ENCODE data around the gene CECR2. TPM values are rescaled to one million over a fixed set of nuclear protein-coding genes. Genes with fewer than 3 reads are reported as not detected.

CECR2 gene
- total and polyA plus RNA-seq, 2 donors, result 0.27 to 0.42 TPM

DNA sequence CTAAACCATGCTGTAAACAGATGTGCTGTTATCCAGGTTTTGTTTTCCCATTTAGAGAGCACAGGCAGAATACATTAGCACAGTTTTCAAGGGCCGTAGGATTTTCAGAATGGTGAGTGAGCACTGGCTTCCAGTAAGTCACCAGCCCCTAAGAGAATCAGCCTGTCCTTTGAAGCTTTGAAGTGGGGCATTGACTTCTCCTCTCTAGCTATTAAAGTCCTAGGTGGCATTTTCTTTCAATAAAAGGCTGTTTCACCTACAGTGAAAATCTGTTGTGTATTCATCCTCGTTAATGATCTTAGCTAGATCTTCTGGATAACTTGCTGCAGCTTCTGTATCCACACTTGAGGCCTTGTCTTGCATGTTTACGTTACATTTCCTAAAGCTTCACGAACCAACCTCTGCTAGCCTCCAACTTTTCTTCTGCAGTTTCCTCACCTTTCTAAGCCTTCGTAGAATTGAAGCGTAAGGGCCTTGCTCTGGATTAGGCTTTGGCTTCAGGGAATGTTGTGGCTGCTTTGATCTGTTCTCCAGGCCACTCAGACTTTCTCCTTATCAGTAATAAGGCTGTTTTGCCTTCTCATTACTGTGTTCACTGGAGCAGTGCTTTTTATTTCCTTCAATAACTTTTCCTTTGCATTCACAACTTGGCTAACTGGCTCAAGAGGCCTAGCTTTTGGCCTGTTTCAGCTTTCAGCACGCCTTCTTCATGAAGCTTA is 15.5 kb downstream of the CECR2 start:
- no peaks in the 10 kb centered on the region for H3K27me3 ChIP-seq (ENCODE audit: control insufficient read depth in 2 of 2, insufficient read depth in 1 of 2, low read length in 1 of 2)
- H3K4me3 ChIP-seq (ENCODE audit: low read length in 2 of 2), result no peak overlapping the region
- no peak for DNase-seq (ENCODE audit: low read depth in 6 of 9, low spot score in 9 of 9)
- whole genome bisulfite sequencing, result 95% methylated on average over 7 of the region's 7 CpGs
- no peak overlapping the region for H3K27ac ChIP-seq (ENCODE audit: low read depth in 1 of 2, low read length in 1 of 2)
- H3K36me3 ChIP-seq (ENCODE audit: control insufficient read depth in 2 of 2, insufficient read depth in 2 of 2, low read length in 1 of 2), result no peaks in the 10 kb centered on the region
- H3K9me3 ChIP-seq (ENCODE audit: control insufficient read depth in 2 of 2, insufficient read depth in 1 of 2, low read length in 1 of 2), result no peaks in the 10 kb centered on the region
- H3K4me1 ChIP-seq (ENCODE audit: control insufficient read depth in 2 of 2, insufficient read depth in 2 of 2, low read length in 2 of 2), result no peaks in the 10 kb centered on the region

DNA sequence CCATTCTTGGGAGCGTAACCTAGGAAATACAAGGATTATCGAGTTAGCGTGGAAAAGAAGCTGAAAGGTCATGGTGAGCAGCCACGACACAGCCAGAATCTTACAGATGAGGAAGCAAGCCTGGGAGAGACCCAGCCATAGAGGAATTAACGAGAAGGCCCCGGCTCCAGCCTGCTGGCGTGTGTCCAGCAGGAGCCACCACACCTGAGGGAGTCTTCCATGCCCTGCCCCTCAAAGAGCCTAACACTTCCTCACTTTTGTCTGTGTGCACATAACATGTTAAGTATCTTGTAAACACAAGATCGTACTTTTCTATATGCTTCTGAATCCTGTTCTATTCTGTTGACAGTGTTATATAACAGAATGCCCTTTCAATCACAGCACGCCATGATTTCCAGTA is 18.1 kb downstream of the CECR2 start:
- 85% methylated on average over 9 of the region's 9 CpGs for WGBS
- no peaks in the 10 kb centered on the region for H3K9me3 ChIP-seq (ENCODE audit: control insufficient read depth in 2 of 2, insufficient read depth in 1 of 2, low read length in 1 of 2)
- H3K4me1 ChIP-seq (ENCODE audit: control insufficient read depth in 2 of 2, insufficient read depth in 2 of 2, low read length in 2 of 2), result no peaks in the 10 kb centered on the region
- H3K36me3 ChIP-seq (ENCODE audit: control insufficient read depth in 2 of 2, insufficient read depth in 2 of 2, low read length in 1 of 2), result no peaks in the 10 kb centered on the region
- H3K27me3 ChIP-seq (ENCODE audit: control insufficient read depth in 2 of 2, insufficient read depth in 1 of 2, low read length in 1 of 2), result no peaks in the 10 kb centered on the region
- no peak overlapping the region for H3K4me3 ChIP-seq (ENCODE audit: low read length in 2 of 2)
- no peak for DNase-seq (ENCODE audit: low read depth in 6 of 9, low spot score in 9 of 9)
- H3K27ac ChIP-seq (ENCODE audit: low read depth in 1 of 2, low read length in 1 of 2), result no peak overlapping the region

DNA sequence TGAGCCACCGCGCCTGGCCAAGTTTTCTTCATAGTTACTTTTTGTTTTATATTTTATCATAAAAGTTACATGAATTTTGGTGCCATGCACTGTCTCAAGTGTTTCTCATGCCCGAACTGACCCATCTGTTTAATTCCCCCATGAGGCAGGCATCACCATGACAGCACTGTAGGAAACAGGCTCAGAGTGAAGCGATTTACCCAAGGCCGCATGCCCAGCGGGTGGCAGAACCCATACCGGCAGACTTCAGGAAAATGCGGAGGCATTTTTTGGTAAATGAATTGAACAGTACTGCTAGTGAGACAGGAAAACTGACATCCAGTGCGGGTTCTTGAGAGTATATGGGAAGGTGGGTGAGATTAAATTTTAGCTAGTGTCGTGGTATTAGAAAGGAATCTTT is 19.0 kb downstream of the CECR2 start:
- H3K4me3 ChIP-seq (ENCODE audit: low read length in 2 of 2), result no peak overlapping the region
- no peak for DNase-seq (ENCODE audit: low read depth in 6 of 9, low spot score in 9 of 9)
- no peaks in the 10 kb centered on the region for H3K4me1 ChIP-seq (ENCODE audit: control insufficient read depth in 2 of 2, insufficient read depth in 2 of 2, low read length in 2 of 2)
- H3K9me3 ChIP-seq (ENCODE audit: control insufficient read depth in 2 of 2, insufficient read depth in 1 of 2, low read length in 1 of 2), result no peaks in the 10 kb centered on the region
- no peak overlapping the region for H3K27ac ChIP-seq (ENCODE audit: low read depth in 1 of 2, low read length in 1 of 2)
- WGBS, result 98% methylated on average over 10 of the region's 10 CpGs
- H3K27me3 ChIP-seq (ENCODE audit: control insufficient read depth in 2 of 2, insufficient read depth in 1 of 2, low read length in 1 of 2), result no peaks in the 10 kb centered on the region
- no peaks in the 10 kb centered on the region for H3K36me3 ChIP-seq (ENCODE audit: control insufficient read depth in 2 of 2, insufficient read depth in 2 of 2, low read length in 1 of 2)

DNA sequence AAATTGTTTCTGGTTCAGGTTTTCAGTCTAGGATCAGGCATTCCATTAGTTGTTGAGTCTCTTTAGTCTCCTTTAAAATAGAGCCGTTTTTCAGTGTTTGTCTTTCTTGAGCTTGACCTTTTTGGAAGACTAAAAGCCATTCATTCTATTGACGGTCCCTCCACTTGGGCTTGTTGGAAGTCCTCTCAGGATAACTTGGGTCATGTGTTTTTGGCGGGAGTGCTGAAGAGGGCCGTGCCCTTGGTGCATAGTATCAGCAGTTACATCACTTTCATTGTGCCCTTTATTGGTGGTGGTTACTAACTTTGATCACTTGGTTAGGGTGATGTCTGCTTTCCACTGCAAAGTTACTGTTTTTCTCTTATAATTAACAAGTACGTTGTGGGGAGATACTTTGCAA is 20.8 kb downstream of the CECR2 start:
- WGBS, result 95% methylated on average over 5 of the region's 5 CpGs
- Histone ChIP-seq H3K4me1 (ENCODE audit: control insufficient read depth in 2 of 2, insufficient read depth in 2 of 2, low read length in 2 of 2) (no peaks in the 10 kb centered on the region), H3K36me3 (ENCODE audit: control insufficient read depth in 2 of 2, insufficient read depth in 2 of 2, low read length in 1 of 2) (no peaks in the 10 kb centered on the region), H3K27me3 (ENCODE audit: control insufficient read depth in 2 of 2, insufficient read depth in 1 of 2, low read length in 1 of 2) (no peaks in the 10 kb centered on the region), H3K4me3 (ENCODE audit: low read length in 2 of 2) (no peak overlapping the region), H3K27ac (ENCODE audit: low read depth in 1 of 2, low read length in 1 of 2) (no peak overlapping the region), H3K9me3 (ENCODE audit: control insufficient read depth in 2 of 2, insufficient read depth in 1 of 2, low read length in 1 of 2) (no peaks in the 10 kb centered on the region)
- DNase-seq (ENCODE audit: low read depth in 6 of 9, low spot score in 9 of 9), result no peak

DNA sequence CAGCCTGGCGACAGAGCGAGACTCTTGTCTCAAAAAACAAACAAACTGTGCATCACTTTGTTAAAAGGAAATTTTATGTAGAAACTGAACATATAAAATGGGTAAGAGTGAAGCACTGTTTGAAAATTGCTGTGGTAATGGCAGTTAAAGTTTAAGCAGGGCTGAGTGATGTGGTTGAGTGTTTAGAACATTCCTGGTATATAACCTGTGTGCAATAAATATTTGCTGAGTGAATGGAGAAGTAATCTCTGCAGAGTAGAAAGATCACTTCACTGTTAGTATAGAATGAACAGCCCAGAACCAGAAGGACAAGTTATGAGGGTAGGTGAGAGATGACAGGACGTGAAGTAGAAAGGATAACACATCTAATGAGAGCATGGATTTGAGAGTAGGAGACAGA is 27.3 kb downstream of the CECR2 start:
- Histone ChIP-seq H3K9me3 (ENCODE audit: control insufficient read depth in 2 of 2, insufficient read depth in 1 of 2, low read length in 1 of 2) (no peaks in the 10 kb centered on the region), H3K36me3 (ENCODE audit: control insufficient read depth in 2 of 2, insufficient read depth in 2 of 2, low read length in 1 of 2) (no peaks in the 10 kb centered on the region), H3K27ac (ENCODE audit: low read depth in 1 of 2, low read length in 1 of 2) (no peak overlapping the region), H3K4me1 (ENCODE audit: control insufficient read depth in 2 of 2, insufficient read depth in 2 of 2, low read length in 2 of 2) (no peaks in the 10 kb centered on the region), H3K4me3 (ENCODE audit: low read length in 2 of 2) (no peak overlapping the region), H3K27me3 (ENCODE audit: control insufficient read depth in 2 of 2, insufficient read depth in 1 of 2, low read length in 1 of 2) (no peaks in the 10 kb centered on the region)
- DNase-seq (ENCODE audit: low read depth in 6 of 9, low spot score in 9 of 9), result no peak
- WGBS, result 94% methylated on average over 3 of the region's 3 CpGs

DNA sequence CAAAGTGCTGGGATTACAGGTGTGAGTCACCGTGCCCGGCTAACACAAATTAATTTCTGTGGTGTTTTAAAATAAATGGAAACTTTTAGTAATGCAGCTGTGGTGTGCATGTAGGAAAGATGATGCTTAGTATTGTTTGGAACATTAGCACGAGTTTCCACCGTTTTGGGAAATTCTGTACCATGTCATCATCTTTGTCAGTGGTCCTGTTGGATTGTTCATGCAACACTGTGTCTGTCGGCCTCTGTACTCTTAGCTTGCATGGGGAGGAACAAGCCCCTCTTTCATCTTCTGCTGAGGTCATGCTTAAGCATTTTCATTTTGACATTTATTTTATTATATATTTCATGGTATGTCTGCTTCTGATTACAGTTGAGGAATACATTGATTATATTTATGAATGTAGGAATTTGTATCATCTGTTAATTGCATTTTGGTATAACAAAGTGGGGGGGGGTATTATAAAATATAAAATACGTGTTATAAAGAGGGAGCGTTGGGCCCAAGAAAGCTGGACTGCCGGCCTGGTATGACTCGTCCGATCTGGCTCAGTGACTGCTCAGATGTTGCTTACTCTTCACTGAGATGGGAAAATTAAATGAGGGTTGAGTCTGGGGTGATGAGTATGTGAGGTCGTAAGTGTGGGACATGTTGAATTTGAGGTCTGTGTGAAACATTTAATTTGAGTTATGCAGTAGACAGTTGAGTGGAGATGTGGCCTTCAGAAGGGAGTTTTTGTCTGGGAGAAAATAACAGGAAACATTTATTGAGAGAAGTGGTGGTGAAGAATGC is 28.7 kb downstream of the CECR2 start:
- 94% methylated on average over 11 of the region's 11 CpGs for WGBS

DNA sequence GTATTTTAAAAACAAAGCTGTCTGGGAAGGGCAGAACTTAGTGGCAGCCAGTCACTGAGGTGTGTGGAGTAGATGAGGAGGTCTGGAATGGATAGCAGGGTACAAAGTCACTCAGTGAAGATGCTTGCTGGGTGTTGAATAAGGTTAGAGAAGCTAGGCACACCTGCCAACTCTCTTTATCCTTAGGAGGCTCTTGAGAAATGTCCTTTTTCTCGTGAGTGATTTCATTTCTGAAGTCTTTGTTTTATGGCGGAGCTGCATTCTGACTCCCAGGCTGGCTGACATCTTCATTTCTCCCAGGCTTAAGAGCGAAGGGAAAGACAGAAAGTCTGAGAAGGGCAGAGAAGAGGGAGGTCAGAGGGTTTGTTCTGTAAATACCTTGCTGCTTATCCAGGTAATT is 31.0 kb downstream of the CECR2 start:
- Histone ChIP-seq H3K4me3 (ENCODE audit: low read length in 2 of 2) (no peak overlapping the region), H3K27ac (ENCODE audit: low read depth in 1 of 2, low read length in 1 of 2) (no peak overlapping the region), H3K4me1 (ENCODE audit: control insufficient read depth in 2 of 2, insufficient read depth in 2 of 2, low read length in 2 of 2) (no peaks in the 10 kb centered on the region), H3K27me3 (ENCODE audit: control insufficient read depth in 2 of 2, insufficient read depth in 1 of 2, low read length in 1 of 2) (no peaks in the 10 kb centered on the region), H3K36me3 (ENCODE audit: control insufficient read depth in 2 of 2, insufficient read depth in 2 of 2, low read length in 1 of 2) (no peaks in the 10 kb centered on the region), H3K9me3 (ENCODE audit: control insufficient read depth in 2 of 2, insufficient read depth in 1 of 2, low read length in 1 of 2) (no peaks in the 10 kb centered on the region)
- WGBS, result 95% methylated on average over 3 of the region's 3 CpGs
- DNase-seq (ENCODE audit: low read depth in 6 of 9, low spot score in 9 of 9), result no peak

More for the DNA sequence above, 28.7 kb downstream of the CECR2 start:
- no peak overlapping the region for H3K27ac ChIP-seq (ENCODE audit: low read depth in 1 of 2, low read length in 1 of 2)
- H3K9me3 ChIP-seq (ENCODE audit: control insufficient read depth in 2 of 2, insufficient read depth in 1 of 2, low read length in 1 of 2), result no peaks in the 10 kb centered on the region
- H3K27me3 ChIP-seq (ENCODE audit: control insufficient read depth in 2 of 2, insufficient read depth in 1 of 2, low read length in 1 of 2), result no peaks in the 10 kb centered on the region
- H3K36me3 ChIP-seq (ENCODE audit: control insufficient read depth in 2 of 2, insufficient read depth in 2 of 2, low read length in 1 of 2), result no peaks in the 10 kb centered on the region
- H3K4me3 ChIP-seq (ENCODE audit: low read length in 2 of 2), result no peak overlapping the region
- no peak for DNase-seq (ENCODE audit: low read depth in 6 of 9, low spot score in 9 of 9)
- H3K4me1 ChIP-seq (ENCODE audit: control insufficient read depth in 2 of 2, insufficient read depth in 2 of 2, low read length in 2 of 2), result no peaks in the 10 kb centered on the region

DNA sequence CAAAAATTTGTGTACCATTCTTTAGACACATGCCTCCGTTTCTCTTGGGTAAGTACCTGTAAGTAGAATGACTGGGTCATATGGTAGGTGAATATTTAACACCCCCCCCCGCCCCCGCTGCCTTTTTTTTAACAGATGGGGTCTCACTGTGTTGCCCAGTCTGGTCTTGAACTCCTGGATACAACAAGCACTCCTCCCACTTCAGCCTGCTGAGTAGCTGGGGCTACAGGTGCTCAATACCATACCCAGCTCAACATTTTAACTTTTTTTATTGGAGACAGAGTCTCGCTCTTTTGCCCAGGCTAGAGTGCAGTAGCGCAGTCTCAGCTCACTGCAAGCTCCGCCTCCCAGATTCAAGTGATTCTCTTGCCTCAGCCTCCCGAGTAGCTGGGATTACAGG is 32.5 kb downstream of the CECR2 start:
- no peaks in the 10 kb centered on the region for H3K9me3 ChIP-seq (ENCODE audit: control insufficient read depth in 2 of 2, insufficient read depth in 1 of 2, low read length in 1 of 2)
- WGBS, result 95% methylated on average over 7 of the region's 7 CpGs
- H3K27ac ChIP-seq (ENCODE audit: low read depth in 1 of 2, low read length in 1 of 2), result no peak overlapping the region
- H3K4me1 ChIP-seq (ENCODE audit: control insufficient read depth in 2 of 2, insufficient read depth in 2 of 2, low read length in 2 of 2), result no peaks in the 10 kb centered on the region
- no peak overlapping the region for H3K4me3 ChIP-seq (ENCODE audit: low read length in 2 of 2)
- no peaks in the 10 kb centered on the region for H3K36me3 ChIP-seq (ENCODE audit: control insufficient read depth in 2 of 2, insufficient read depth in 2 of 2, low read length in 1 of 2)
- no peak for DNase-seq (ENCODE audit: low read depth in 6 of 9, low spot score in 9 of 9)
- H3K27me3 ChIP-seq (ENCODE audit: control insufficient read depth in 2 of 2, insufficient read depth in 1 of 2, low read length in 1 of 2), result no peaks in the 10 kb centered on the region

DNA sequence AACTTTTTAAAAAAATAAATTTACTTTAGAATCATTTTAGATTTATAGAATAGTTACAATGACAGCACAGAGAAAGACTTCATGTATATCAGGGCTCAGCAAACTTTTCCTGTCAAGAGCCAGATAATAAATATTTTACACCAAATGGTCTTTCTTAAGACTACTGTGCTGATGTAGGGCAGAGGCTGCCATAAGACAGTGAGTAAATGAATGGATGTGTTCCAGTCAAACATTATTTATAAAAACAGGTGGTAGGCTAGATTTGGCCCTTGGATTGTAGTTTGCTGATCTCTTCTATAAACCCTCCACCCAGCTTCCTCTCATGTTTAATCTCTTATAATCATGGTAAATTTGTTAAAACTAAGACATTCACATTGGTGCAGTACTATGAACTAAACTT is 33.0 kb downstream of the CECR2 start:
- Histone ChIP-seq H3K27ac (ENCODE audit: low read depth in 1 of 2, low read length in 1 of 2) (no peak overlapping the region), H3K27me3 (ENCODE audit: control insufficient read depth in 2 of 2, insufficient read depth in 1 of 2, low read length in 1 of 2) (no peaks in the 10 kb centered on the region), H3K4me3 (ENCODE audit: low read length in 2 of 2) (no peak overlapping the region), H3K36me3 (ENCODE audit: control insufficient read depth in 2 of 2, insufficient read depth in 2 of 2, low read length in 1 of 2) (no peaks in the 10 kb centered on the region), H3K4me1 (ENCODE audit: control insufficient read depth in 2 of 2, insufficient read depth in 2 of 2, low read length in 2 of 2) (no peaks in the 10 kb centered on the region), H3K9me3 (ENCODE audit: control insufficient read depth in 2 of 2, insufficient read depth in 1 of 2, low read length in 1 of 2) (no peaks in the 10 kb centered on the region)
- no peak for DNase-seq (ENCODE audit: low read depth in 6 of 9, low spot score in 9 of 9)
